HK-2 (cell line): Measurements from ENCODE around the gene MRPL17.
"Not testable (repeated sequence)": the region's sequence is repeated elsewhere in the genome, so short reads cannot be mapped to it uniquely, and the experiment has no call there.

Source experiments
- DNase-seq: peaks from one replicate; pipeline ENCODE4 v3.0.0-alpha.2; 2018; ENCODE audit not compliant: unreplicated experiment

The MRPL17 gene

GRCh38 chr11:6682936-6683861 is at the start of gene MRPL17:
Gene MRPL17 (minus strand): TSS chr11:6683340. CDS start chr11:6683296, 44 bp downstream.
- DNase-seq, result peak; percentile 97

DNA sequence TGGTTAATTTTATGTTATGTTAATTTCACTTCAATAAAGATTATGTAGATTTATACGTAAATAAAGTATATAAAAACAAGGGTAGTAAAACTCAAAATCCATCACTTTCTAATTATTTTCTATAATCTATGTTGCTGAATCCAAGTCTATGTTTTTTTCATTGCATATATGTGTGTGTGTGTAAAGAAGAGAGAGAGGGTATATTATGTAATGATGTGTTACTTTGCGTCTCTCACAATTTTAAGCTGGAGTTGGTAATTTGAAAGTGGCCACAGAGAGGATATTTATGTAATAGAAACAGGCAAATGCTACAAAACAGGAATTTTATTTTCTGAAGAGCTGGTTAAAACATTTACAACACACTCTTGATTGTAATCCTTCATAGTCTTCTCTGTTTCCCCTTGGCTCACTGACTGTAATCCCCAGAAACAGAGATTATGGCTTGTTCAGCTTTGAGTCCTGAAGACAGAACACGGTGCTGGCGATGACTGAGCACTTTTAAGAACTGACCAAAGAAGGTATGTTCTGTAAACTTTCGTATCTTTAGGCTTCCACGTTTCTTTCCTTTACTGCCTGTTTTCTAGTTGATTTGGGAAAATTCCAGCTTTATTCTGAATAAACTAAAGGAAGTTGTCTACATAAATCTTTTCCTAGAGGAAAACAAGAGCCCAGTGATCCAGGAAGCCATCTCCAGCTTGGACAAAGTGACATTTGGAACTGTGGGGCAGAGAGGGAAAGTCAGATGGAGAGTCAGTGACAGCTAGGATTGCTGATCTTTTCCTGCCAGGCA is 45.0 kb upstream of the MRPL17 start:
- DNase-seq, result no peak

- no peak for DNase-seq
These were observed 42.3 kb upstream of the MRPL17 start for GRCh38 chr11:6725386-6725896.

- DNase-seq, result no peak
These were observed 40.9 kb upstream of the MRPL17 start for GRCh38 chr11:6724013-6724412.

DNA sequence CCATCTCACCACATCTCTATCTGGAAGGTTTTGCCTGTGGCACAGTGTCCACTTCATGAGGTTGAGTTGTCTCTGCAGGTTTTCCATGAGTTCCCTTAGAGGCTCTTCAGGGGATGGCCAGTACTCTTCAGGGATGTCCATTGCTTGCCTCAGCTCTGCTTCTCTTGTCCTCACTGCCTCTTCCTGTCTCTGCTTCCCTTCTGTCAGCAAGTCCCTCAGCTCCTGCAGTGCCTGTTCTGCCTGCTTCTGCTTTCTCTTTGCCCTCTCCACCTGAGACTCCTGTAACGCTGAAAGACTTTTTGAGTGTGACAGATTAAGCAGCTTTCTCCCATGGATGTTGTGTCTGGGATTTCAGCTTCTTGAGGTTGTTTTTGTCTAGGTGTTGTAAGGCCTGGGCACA is 38.2 kb upstream of the MRPL17 start:
- no peak for DNase-seq

- no peak for DNase-seq
These were observed 36.4 kb upstream of the MRPL17 start for GRCh38 chr11:6719576-6719975.

DNA sequence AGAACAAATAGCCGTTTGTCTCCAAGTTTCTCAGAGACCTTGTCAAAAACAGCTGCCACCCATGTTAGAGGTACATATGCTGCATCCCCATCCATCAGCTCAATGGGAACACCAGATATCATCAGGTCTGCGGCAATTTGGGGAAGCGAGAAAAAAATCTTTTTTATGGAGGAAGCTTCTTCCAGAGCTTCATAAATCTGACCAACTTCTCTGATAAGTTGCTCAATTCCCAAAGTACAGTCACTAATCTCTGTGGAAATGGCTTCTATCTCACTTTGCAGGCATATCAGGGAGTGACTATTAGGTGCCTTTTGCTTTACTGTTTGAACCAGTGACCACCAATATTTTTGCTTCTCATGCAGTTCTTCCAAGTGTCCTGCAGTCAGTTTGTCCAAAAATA is 34.3 kb upstream of the MRPL17 start:
- no peak for DNase-seq

GRCh38 chr11:6711552-6711951 is 28.4 kb upstream of the MRPL17 start:
- not testable (repeated sequence) for DNase-seq

- DNase-seq, result no peak
These were observed 25.7 kb upstream of the MRPL17 start for GRCh38 chr11:6708876-6709275.

GRCh38 chr11:6705905-6706535 is 22.9 kb upstream of the MRPL17 start:
- DNase-seq, result no peak

DNA sequence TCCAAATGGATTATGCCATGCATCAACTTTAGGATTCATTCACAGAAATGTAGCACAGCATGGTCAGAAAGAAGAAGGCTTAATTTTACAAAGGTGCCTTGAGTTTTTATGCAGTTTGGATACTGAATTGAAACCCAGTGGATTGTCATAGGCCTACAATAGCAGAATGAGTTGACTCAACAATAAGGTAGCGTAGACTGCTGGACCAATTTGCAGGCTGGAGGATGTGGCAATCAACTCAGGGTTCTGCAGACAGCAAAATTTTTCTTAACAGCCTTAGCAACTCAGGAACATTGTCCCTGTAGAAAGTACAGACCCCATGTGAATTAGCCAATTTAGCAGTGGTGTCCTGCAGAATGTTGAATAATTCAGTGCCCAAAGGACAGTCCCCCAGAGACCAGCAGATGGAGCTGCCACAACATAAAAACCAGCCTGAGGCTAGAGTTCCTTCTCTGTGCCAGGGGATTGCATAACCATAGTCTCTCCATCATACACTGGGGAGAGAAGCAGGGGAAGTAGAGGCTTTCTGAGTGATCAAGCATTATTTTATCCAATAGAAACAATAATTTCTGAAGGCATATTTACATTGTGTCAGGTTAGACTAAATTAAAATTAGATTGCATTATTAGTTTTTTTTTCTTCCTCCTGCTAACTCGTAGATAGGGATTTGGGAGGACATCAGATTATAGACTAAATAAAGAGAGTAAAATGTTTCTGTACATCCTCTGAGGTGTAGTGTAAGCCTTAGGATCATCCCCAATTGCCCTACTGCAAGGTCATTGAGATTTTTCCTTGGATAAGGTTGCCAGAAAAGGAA is 20.3 kb upstream of the MRPL17 start:
- no peak for DNase-seq

- not testable (repeated sequence) for DNase-seq
These were observed 18.8 kb upstream of the MRPL17 start for GRCh38 chr11:6701955-6702354.

GRCh38 chr11:6695377-6695776 is 12.2 kb upstream of the MRPL17 start:
- DNase-seq, result no peak

- no peak for DNase-seq
These were observed 11.0 kb upstream of the MRPL17 start for GRCh38 chr11:6694229-6694535.

- peak; percentile 37 for DNase-seq
These were observed 10.4 kb upstream of the MRPL17 start for GRCh38 chr11:6693342-6694228.

GRCh38 chr11:6692128-6692527 is 9.0 kb upstream of the MRPL17 start:
- no peak for DNase-seq

DNA sequence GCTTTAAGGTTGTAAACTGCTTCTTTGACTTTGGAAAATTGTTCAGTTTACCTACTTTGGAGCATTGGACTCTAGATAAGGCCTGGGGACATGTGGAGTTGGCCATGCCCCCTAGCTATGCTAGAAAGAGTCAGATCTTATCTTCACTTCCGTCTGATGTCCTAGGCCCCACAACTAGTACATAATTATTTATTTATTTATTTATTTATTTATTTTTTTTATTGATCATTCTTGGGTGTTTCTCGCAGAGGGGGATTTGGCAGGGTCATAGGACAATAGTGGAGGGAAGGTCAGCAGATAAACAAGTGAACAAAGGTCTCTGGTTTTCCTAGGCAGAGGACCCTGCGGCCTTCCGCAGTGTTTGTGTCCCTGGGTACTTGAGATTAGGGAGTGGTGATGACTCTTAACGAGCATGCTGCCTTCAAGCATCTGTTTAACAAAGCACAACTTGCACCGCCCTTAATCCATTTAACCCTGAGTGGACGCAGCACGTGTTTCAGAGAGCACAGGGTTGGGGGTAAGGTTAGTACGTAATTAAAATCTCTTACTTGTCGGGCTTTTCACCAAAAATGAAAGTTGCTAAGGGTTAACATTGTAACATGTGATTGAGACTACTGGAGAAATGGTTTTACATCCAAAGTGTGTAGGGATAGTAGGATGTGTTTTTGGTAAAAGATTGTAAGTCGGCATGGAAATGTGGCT is 7.4 kb upstream of the MRPL17 start:
- not testable (repeated sequence) for DNase-seq

DNA sequence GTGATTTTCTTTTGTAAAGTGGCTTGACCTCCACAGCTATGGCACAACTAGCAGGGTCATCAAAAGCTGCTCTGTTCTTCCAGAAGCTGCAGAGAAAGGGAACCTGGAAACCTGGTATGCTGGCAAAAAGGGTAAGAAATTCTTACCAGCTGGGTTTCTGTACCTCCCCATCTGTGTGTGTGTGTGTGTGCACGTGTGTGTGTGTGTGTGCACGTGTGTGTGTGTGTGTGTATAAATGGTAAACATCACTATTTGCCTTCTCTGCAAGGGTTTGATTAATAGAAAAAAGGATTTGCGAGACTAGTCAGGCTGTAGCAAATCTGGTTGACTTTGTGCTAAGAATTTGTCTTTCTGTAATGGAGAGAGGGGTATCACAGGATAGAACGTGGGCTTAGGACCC is 4.7 kb upstream of the MRPL17 start:
- no peak for DNase-seq

GRCh38 chr11:6686006-6686405 is 2.9 kb upstream of the MRPL17 start:
- no peak for DNase-seq

DNA sequence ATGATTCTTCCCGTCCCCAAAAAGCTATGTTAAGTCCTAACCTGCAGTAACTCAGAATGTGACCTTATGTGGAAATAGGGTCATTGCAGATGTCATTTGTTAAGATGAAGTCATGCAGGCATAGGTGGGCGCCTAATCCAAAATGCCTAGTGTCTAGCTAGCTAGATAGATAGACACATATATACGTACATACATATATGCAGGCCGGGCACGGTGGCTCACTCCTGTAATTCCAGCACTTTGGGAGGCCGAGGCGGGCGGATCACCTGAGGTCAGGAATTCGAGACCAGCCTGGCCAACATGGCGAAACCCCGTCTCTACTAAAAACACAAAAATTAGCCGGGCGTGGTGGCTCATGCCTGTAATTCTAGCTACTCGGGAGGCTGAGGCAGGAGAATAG is 928 bp upstream of the MRPL17 start:
- DNase-seq, result not testable (repeated sequence)
